Measurements from ENCODE around the gene OR5T1. TPM values are rescaled to one million over a fixed set of nuclear protein-coding genes. Genes with fewer than 3 reads are reported as not detected.

The OR5T1 gene
- total RNA-seq = not detected

GRCh38 chr11:56273854-56274253 lies at the start of gene OR5T1:
TSS of gene OR5T1 (plus strand) at chr11:56274154. CDS start at chr11:56275639, 1,485 bp downstream.
- ATAC-seq (ENCODE audit: low read depth) = no peak
- H3K36me3 Mint-ChIP-seq = no peaks in the 10 kb centered on the region
- DNase-seq = no peak
- POLR2A ChIA-PET = no interaction called here
- no peaks in the 10 kb centered on the region for H3K4me1 Mint-ChIP-seq
- H3K4me3 Mint-ChIP-seq = no peak within 1 kb of the TSS
- peaks cover 1% of the 10 kb centered on the region for H3K9me3 Mint-ChIP-seq
- no peak within 1 kb of the TSS for H3K27ac Mint-ChIP-seq
- H3K27me3 Mint-ChIP-seq = no peaks in the 10 kb centered on the region

- Mint-ChIP-seq H3K36me3 (no peaks in the 10 kb centered on the region), H3K4me3 (no peak within 1 kb of the TSS), H3K9me3 (no peaks in the 10 kb centered on the region), H3K27me3 (no peaks in the 10 kb centered on the region), H3K4me1 (no peaks in the 10 kb centered on the region), H3K27ac (no peak within 1 kb of the TSS)
- no peak for DNase-seq
- POLR2A ChIA-PET = no interaction called here
- no peak for ATAC-seq (ENCODE audit: low read depth)
These were observed 39.8 kb upstream of the OR5T1 start, which contains the start of gene OR5T2 for GRCh38 chr11:56234155-56234554. TSS of gene OR5T2 (minus strand) at chr11:56234255. CDS start at chr11:56233062, 1,193 bp downstream.

GRCh38 chr11:56251954-56252353 lies 22.0 kb upstream of the OR5T1 start, which contains the start of gene OR5T3:
TSS of gene OR5T3 (plus strand) at chr11:56252254. CDS start at chr11:56252254, 0 bp downstream.
- POLR2A ChIA-PET = no interaction called here
- Mint-ChIP-seq H3K4me1 (no peaks in the 10 kb centered on the region), H3K27ac (no peak within 1 kb of the TSS), H3K9me3 (peaks cover 7% of the 10 kb centered on the region), H3K36me3 (no peaks in the 10 kb centered on the region), H3K4me3 (no peak within 1 kb of the TSS), H3K27me3 (no peaks in the 10 kb centered on the region)
- ATAC-seq (ENCODE audit: low read depth) (no peak), DNase-seq (no peak)

GRCh38 chr11:56271092-56271491 lies 2.9 kb upstream of the OR5T1 start:
- POLR2A ChIA-PET = no interaction called here
- peaks cover 9% of the 10 kb centered on the region for H3K9me3 Mint-ChIP-seq
- H3K36me3 Mint-ChIP-seq = no peaks in the 10 kb centered on the region
- no peak overlapping the region for H3K4me3 Mint-ChIP-seq
- DNase-seq = no peak
- no peaks in the 10 kb centered on the region for H3K27me3 Mint-ChIP-seq
- ATAC-seq (ENCODE audit: low read depth) = no peak
- H3K4me1 Mint-ChIP-seq = no peaks in the 10 kb centered on the region
- no peak overlapping the region for H3K27ac Mint-ChIP-seq

- H3K36me3 Mint-ChIP-seq = no peaks in the 10 kb centered on the region
These were observed 18.2 kb downstream of the OR5T1 start, which contains the start of gene OR8H1 for GRCh38 chr11:56292154-56292553. TSS of gene OR8H1 (minus strand) at chr11:56292254. CDS start at chr11:56291062, 1,192 bp downstream.

GRCh38 chr11:56296898-56297297 lies 22.9 kb downstream of the OR5T1 start:
- H3K9me3 Mint-ChIP-seq = peaks cover 7% of the 10 kb centered on the region
- POLR2A ChIA-PET = no interaction called here
- H3K27ac Mint-ChIP-seq = no peak overlapping the region
- H3K4me1 Mint-ChIP-seq = no peaks in the 10 kb centered on the region
- no peaks in the 10 kb centered on the region for H3K27me3 Mint-ChIP-seq
- H3K4me3 Mint-ChIP-seq = no peak overlapping the region
- ATAC-seq (ENCODE audit: low read depth) = no peak
- DNase-seq = no peak
- H3K36me3 Mint-ChIP-seq = no peaks in the 10 kb centered on the region

More at GRCh38 chr11:56292154-56292553, 18.2 kb downstream of the OR5T1 start, which contains the start of gene OR8H1:
- peaks cover 7% of the 10 kb centered on the region for H3K9me3 Mint-ChIP-seq
- ATAC-seq (ENCODE audit: low read depth) = no peak
- no peaks in the 10 kb centered on the region for H3K4me1 Mint-ChIP-seq
- POLR2A ChIA-PET = no interaction called here
- no peak within 1 kb of the TSS for H3K4me3 Mint-ChIP-seq
- no peaks in the 10 kb centered on the region for H3K27me3 Mint-ChIP-seq
- H3K27ac Mint-ChIP-seq = no peak within 1 kb of the TSS
- no peak for DNase-seq

GRCh38 chr11:56307836-56308235 lies 33.9 kb downstream of the OR5T1 start:
- H3K27ac Mint-ChIP-seq = no peak overlapping the region
- ATAC-seq (ENCODE audit: low read depth) = no peak
- no peaks in the 10 kb centered on the region for H3K27me3 Mint-ChIP-seq
- no peak for DNase-seq
- no peaks in the 10 kb centered on the region for H3K36me3 Mint-ChIP-seq
- POLR2A ChIA-PET = no interaction called here
- H3K9me3 Mint-ChIP-seq = peaks cover 20% of the 10 kb centered on the region
- H3K4me3 Mint-ChIP-seq = no peak overlapping the region
- no peaks in the 10 kb centered on the region for H3K4me1 Mint-ChIP-seq

- Mint-ChIP-seq H3K36me3 (no peaks in the 10 kb centered on the region), H3K27me3 (no peaks in the 10 kb centered on the region), H3K4me3 (no peak within 1 kb of the TSS), H3K9me3 (peaks cover 9% of the 10 kb centered on the region), H3K4me1 (no peaks in the 10 kb centered on the region), H3K27ac (no peak within 1 kb of the TSS)
- POLR2A ChIA-PET = no interaction called here
- DNase-seq (no peak), ATAC-seq (ENCODE audit: low read depth) (no peak)
These were observed 40.9 kb downstream of the OR5T1 start, which contains the start of gene OR8K3 for GRCh38 chr11:56314844-56315243. TSS of gene OR8K3 (plus strand) at chr11:56315144. CDS start at chr11:56318307, 3,163 bp downstream.

Other genes starting within 250 kb of the OR5T1 start
- not detected for gene OR5AS1, start 246.5 kb upstream of the OR5T1 start, total RNA-seq
- gene OR8I2, start 180.8 kb upstream of the OR5T1 start, total RNA-seq = not detected
- gene OR8H2, start 170.5 kb upstream of the OR5T1 start, total RNA-seq = not detected
- gene OR8H3, start 151.8 kb upstream of the OR5T1 start, total RNA-seq = not detected
- gene OR8J3, start 134.0 kb upstream of the OR5T1 start, total RNA-seq = not detected
- not detected for gene OR8K5, start 113.8 kb upstream of the OR5T1 start, total RNA-seq
- not detected for gene OR5J2, start 97.5 kb upstream of the OR5T1 start, total RNA-seq
- gene OR5T2, start 39.9 kb upstream of the OR5T1 start, total RNA-seq = not detected
- not detected for gene OR5T3, start 21.9 kb upstream of the OR5T1 start, total RNA-seq
- not detected for gene OR8H1, start 18.1 kb downstream of the OR5T1 start, total RNA-seq
- gene OR8K3, start 41.0 kb downstream of the OR5T1 start, total RNA-seq = not detected
- gene OR8K1, start 71.9 kb downstream of the OR5T1 start, total RNA-seq = not detected
- gene OR8J1, start 80.1 kb downstream of the OR5T1 start, total RNA-seq = not detected
- not detected for gene OR8U1, start 101.5 kb downstream of the OR5T1 start, total RNA-seq
- not detected for gene OR5AL1, start 138.5 kb downstream of the OR5T1 start, total RNA-seq
- gene OR5M3, start 199.2 kb downstream of the OR5T1 start, total RNA-seq = not detected
- not detected for gene OR5M8, start 217.2 kb downstream of the OR5T1 start, total RNA-seq